ENCODE measurements around the gene PITX2.

- TF ChIP-seq, protein P1, sequence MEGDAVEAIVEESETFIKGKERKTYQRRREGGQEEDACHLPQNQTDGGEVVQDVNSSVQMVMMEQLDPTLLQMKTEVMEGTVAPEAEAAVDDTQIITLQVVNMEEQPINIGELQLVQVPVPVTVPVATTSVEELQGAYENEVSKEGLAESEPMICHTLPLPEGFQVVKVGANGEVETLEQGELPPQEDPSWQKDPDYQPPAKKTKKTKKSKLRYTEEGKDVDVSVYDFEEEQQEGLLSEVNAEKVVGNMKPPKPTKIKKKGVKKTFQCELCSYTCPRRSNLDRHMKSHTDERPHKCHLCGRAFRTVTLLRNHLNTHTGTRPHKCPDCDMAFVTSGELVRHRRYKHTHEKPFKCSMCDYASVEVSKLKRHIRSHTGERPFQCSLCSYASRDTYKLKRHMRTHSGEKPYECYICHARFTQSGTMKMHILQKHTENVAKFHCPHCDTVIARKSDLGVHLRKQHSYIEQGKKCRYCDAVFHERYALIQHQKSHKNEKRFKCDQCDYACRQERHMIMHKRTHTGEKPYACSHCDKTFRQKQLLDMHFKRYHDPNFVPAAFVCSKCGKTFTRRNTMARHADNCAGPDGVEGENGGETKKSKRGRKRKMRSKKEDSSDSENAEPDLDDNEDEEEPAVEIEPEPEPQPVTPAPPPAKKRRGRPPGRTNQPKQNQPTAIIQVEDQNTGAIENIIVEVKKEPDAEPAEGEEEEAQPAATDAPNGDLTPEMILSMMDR (conservative IDR thresholded peaks at IDR 0.05 in 1 of 2, IDR thresholded peaks at IDR 0.05 in 1 of 2; ENCODE audit: extremely low read depth in 1 of 2, insufficient read depth in 1 of 2, low read depth in 1 of 2, low read length in 2 of 2) = no peak
- peak; percentile 15 for TF ChIP-seq EZH2 (IDR thresholded peaks at IDR 0.05; ENCODE audit: borderline replicate concordance, low read length)
Observed at GRCh38 chr4:110639207-110640090, 16.6 kb upstream of the PITX2 start.

Data from mammary epithelial cell (primary cell).